Anterior cingulate cortex (tissue), 58 donors: Measurements from ENCODE around the gene TMEM240.
A peak's percentile ranks its signal among the peaks of the same experiment; 100 is the strongest.
"Not testable (repeated sequence)": the region's sequence is repeated elsewhere in the genome, so short reads cannot be mapped to it uniquely, and the experiment has no call there.

ENCODE experiments used
- DNase-seq, 58 donors: peaks; one replicate each; lab custom pipeline; 2025; lab: John Stamatoyannopoulos, UW

The TMEM240 gene

GRCh38 chr1:1508775-1509464, 31.5 kb downstream of the TMEM240 start:
- not testable (repeated sequence) for DNase-seq

- no peak for DNase-seq
Measured at GRCh38 chr1:1507305-1507704, 33.1 kb downstream of the TMEM240 start.

GRCh38 chr1:1505801-1506200, 34.6 kb downstream of the TMEM240 start:
- not testable (repeated sequence) for DNase-seq

GRCh38 chr1:1505366-1505798, 35.0 kb downstream of the TMEM240 start:
- DNase-seq: peak in 21 of 58 donors; percentile 1 to 46 (median 21)

- DNase-seq: peak in 45 of 58 donors; percentile 2 to 64 (median 24)
Measured at GRCh38 chr1:1504777-1505365, 35.6 kb downstream of the TMEM240 start.

GRCh38 chr1:1495461-1495975, 44.9 kb downstream of the TMEM240 start:
- DNase-seq: not testable (repeated sequence)

GRCh38 chr1:1494311-1494710, 46.1 kb downstream of the TMEM240 start:
- not testable (repeated sequence) for DNase-seq

- DNase-seq: no peak
Measured at GRCh38 chr1:1491601-1492000, 48.8 kb downstream of the TMEM240 start.

GRCh38 chr1:1490633-1491230, 49.7 kb downstream of the TMEM240 start:
- DNase-seq: no peak

- DNase-seq: no peak
Measured at GRCh38 chr1:1489861-1490260, 50.6 kb downstream of the TMEM240 start.

GRCh38 chr1:1489231-1489630, 51.2 kb downstream of the TMEM240 start:
- DNase-seq: no peak

GRCh38 chr1:1487701-1488100, 52.7 kb downstream of the TMEM240 start:
- no peak for DNase-seq

GRCh38 chr1:1485755-1486317, 54.6 kb downstream of the TMEM240 start:
- not testable (repeated sequence) for DNase-seq

- not testable (repeated sequence) for DNase-seq
Measured at GRCh38 chr1:1484976-1485750, 55.3 kb downstream of the TMEM240 start.
